GM20000 (cell line): ENCODE data around the gene RAET1G.

ENCODE experiments used
- DNase-seq: peaks from one replicate; pipeline ENCODE4 v3.0.0; 2012; ENCODE audit warnings: low spot score
- CTCF ChIP-seq: IDR thresholded peaks from 2 replicates; pipeline ENCODE4 v1.5.1; 2012; ENCODE audit warnings: mild to moderate bottlenecking, control low read depth; ENCODE audit errors: extremely low read depth, missing control alignments

Gene RAET1G

GRCh38 chr6:149891259-149891658 lies 31.7 kb downstream of the RAET1G start:
- TF ChIP-seq CTCF = no peak

GRCh38 chr6:149890629-149891045 lies 32.3 kb downstream of the RAET1G start:
- DNase-seq = no peak
- TF ChIP-seq CTCF = no peak

More at GRCh38 chr6:149891259-149891658, 31.7 kb downstream of the RAET1G start:
- no peak for DNase-seq

- TF ChIP-seq CTCF = no peak
- DNase-seq = no peak
Measured at GRCh38 chr6:149889326-149889725, 33.6 kb downstream of the RAET1G start.

- DNase-seq = no peak
- TF ChIP-seq CTCF = no peak
Measured at GRCh38 chr6:149888659-149889058, 34.3 kb downstream of the RAET1G start.

GRCh38 chr6:149888093-149888492 lies 34.8 kb downstream of the RAET1G start:
- TF ChIP-seq CTCF = no peak
- DNase-seq = no peak

GRCh38 chr6:149887343-149887742 lies 35.6 kb downstream of the RAET1G start:
- no peak for DNase-seq
- no peak for TF ChIP-seq CTCF

- no peak for TF ChIP-seq CTCF
- no peak for DNase-seq
Measured at GRCh38 chr6:149885888-149886287, 37.0 kb downstream of the RAET1G start.
